EL (cell line): Measurements from ENCODE around the gene EPOP.

Source experiments
- DNase-seq: peaks from one replicate; pipeline ENCODE4 v3.0.0-alpha.2; 2016

EPOP gene

DNA sequence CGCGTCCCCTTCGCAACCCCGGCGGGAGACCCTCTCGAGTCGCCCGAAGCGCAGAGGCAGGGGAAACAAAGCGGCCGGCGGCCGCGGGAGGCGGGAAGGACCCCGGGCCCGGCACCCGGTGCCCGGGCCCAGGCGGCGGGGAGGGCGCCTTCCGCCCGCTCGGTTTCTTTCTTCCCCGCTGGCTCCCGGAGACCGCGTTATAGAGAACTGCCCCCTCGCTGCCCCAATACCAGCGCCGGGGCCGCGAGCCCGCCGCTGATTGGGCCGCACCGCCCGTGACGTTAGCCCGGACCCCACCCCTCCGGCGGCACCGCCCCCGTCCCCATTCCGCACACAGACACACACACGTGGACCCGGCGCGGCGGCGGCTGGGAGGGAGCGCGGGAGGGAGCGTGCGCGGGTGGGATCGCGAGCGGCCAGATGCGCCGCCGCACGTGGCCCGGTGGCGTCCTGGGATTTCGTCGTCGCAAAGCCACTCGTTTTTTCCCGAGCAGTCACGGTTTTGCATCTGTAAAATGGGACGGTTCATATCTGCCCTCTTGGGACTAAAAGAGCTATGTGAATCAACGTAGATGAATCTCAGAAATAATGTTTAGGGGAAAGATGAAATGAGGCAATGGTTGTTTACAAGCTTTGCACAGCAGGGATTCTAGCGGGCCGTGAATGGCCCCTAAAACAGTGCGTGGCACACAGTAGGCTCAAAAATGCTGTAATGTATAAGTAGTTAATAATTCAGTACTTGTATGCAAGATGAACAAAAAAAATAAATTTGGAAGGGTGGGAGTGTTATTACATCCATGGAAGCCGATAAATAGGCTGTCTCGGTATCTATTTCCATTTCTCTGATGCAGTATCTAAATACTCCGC is at the start of gene EPOP:
Gene EPOP, minus strand, starts transcription at position 209 of the 867 bp plus-strand sequence. CDS start 462 bp downstream, outside the sequence.
- peak; percentile 87 for DNase-seq

DNA sequence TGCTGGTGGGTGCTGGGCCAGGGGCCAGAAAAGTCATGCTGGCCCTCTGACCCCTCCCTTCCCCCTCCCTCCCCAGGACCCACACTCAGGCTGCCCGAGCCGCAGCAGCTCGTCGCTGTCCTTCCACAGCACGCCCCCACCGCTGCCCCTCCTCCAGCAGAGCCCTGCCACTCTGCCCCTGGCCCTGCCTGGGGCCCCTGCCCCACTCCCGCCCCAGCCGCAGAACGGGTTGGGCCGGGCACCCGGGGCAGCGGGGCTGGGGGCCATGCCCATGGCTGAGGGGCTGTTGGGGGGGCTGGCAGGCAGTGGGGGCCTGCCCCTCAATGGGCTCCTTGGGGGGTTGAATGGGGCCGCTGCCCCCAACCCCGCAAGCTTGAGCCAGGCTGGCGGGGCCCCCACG is 47.0 kb upstream of the EPOP start:
- no peak for DNase-seq

GRCh38 chr17:38720941-38721340 is 46.2 kb upstream of the EPOP start:
- DNase-seq, result no peak

GRCh38 chr17:38719943-38720641 is 45.3 kb upstream of the EPOP start:
- DNase-seq, result no peak

- no peak for DNase-seq
These were observed 44.7 kb upstream of the EPOP start for GRCh38 chr17:38719289-38719942.

GRCh38 chr17:38717139-38717745 is 42.5 kb upstream of the EPOP start:
- no peak for DNase-seq

DNA sequence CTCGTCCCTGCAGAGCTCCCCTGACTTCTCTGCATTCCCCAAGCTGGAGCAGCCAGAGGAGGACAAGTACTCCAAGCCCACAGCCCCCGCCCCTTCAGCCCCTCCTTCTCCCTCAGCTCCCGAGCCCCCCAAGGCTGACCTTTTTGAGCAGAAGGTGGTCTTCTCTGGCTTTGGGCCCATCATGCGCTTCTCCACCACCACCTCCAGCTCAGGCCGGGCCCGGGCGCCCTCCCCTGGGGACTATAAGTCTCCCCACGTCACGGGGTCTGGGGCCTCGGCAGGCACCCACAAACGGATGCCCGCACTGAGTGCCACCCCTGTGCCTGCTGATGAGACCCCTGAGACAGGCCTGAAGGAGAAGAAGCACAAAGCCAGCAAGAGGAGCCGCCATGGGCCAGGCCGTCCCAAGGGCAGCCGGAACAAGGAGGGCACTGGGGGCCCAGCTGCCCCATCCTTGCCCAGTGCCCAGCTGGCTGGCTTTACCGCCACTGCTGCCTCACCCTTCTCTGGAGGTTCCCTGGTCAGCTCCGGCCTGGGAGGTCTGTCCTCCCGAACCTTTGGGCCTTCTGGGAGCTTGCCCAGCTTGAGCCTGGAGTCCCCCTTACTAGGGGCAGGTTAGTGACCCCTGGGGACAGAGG is 41.7 kb upstream of the EPOP start:
- no peak for DNase-seq

- no peak for DNase-seq
These were observed 40.6 kb upstream of the EPOP start for GRCh38 chr17:38715216-38715943.

- DNase-seq, result no peak
These were observed 38.8 kb upstream of the EPOP start for GRCh38 chr17:38713456-38714075.

- DNase-seq, result no peak
These were observed 37.8 kb upstream of the EPOP start for GRCh38 chr17:38712593-38712992.

DNA sequence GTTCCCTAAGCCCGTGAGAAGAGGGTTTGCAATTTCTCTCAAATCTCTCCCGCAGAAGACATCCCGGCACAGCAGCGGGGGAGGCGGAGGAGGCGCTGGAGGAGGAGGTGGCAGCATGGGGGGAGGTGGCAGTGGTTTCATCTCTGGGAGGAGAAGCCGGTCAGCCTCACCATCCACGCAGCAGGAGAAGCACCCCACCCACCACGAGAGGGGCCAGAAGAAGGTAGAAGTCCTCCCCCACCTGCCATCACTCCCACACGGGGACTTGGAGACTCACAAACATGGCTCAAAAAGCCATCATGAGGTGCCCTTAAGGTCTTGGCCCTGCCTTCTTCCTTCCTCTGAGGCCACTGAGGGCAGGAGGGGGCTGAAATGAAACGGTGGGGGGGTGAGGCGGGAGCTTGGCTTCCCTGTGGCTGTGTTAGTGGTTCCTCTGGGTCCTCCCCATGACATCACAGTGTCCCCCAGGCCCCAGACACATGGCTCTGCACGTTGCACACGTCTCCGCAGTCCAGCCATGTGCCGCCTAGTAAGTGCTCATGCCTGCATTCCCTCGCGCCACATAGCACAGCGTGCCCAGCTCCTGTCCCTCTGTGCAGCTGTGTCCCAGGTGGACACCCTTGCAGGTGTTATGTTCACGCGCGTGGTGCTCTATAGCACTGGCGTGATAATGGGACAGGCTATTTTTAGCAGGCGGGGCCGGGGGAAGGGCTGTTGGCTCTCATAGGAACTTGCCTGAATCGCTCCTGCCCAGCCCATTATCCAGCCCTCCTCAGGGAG is 37.2 kb upstream of the EPOP start:
- no peak for DNase-seq

DNA sequence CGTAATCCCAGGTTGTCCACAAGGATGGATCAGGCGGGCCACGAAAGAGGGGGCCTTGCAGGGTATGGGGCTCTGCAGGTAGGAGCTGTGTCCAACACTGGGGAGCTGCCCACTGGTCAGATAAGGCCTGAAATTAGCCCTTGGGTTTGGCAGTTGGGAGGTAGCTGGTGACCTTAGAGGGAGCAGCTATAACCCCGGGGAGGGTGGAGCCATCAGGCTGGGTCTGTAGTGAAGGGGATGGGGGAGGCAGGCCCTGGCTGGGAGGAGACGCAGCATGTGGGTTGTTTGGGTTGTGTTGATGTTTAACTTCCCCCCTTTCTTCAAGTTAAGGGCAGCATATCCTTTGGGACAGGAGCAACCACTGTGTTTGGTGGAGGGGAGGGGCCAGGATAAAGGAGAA is 36.2 kb upstream of the EPOP start:
- DNase-seq, result no peak

- no peak for DNase-seq
These were observed 35.8 kb upstream of the EPOP start for GRCh38 chr17:38710604-38710962.

GRCh38 chr17:38709864-38710603 is 35.3 kb upstream of the EPOP start:
- no peak for DNase-seq

DNA sequence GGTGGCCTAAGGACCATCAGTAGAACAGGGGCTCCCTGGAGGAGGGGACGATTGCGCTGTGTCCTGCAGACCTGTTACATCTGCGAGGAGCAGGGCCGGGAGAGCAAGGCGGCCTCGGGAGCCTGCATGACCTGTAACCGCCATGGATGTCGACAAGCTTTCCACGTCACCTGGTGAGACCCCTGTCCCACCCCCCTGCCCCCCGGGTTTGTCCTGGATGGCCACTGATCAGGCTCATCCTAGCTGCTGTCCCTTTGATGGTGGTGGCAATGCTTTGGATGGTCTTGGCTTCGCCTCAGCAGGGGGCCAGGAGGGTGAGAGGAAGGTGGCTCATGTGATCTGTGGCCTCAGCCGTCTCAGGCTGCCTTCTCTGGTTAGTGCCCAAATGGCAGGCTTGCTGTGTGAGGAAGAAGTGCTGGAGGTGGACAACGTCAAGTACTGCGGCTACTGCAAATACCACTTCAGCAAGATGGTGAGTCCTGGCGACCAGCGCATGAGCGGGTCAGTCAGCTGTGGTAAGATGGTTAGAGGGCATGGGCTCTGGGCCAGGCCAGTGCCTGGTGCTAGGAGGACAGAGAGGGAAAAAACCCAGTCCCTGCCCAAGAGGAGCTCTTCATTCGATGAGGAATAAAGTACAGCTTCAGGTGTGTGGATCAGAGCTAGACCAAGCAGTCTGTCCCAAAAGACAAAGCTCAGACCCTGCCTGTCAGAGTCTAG is 34.5 kb upstream of the EPOP start:
- DNase-seq, result no peak

DNA sequence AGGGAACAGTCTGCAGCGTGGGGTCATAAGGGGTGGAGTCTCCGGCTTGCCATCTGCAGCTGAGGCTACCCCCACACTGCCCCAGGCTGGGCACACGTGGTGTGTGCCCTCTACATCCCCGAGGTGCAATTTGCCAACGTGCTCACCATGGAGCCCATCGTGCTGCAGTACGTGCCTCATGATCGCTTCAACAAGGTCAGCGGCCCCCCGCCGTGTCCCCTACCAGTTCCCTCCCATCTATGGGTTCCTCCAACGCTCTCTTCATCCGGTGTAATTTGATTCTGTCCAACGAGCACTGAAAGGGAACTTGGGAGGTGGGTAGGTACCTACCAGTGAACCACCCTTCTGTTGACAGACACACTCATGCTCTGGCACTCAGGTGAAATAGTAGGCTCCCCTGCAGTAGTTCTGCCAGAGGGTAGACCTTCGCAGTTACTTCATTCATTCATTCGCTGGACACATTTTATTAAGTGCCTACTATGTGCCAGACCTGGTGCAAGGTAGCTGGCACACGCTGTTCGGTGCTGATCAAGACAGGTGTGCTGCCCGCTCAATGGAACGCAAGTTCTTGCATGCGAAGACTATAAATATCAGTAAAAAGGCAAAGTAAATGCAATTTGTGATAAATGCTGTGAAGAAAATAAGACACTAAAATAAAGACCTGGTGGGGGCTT is 33.1 kb upstream of the EPOP start:
- no peak for DNase-seq

GRCh38 chr17:38706505-38707216 is 31.9 kb upstream of the EPOP start:
- peak; percentile 19 for DNase-seq
